Skin epidermis (tissue), 12 donors: ENCODE data around the gene MCHR2.

Experiments used
- H3K27ac ChIP-seq, 21 experiments: fragments of 200-600 bp; sonication (generic) in 11 of 21; one replicate each; pipeline ENCODE4 v1.5.0; 2020; ENCODE audit warnings: mild to moderate bottlenecking in 3 of 21, inconsistent platforms in 2 of 21, moderate library complexity in 2 of 21
- H3K4me3 ChIP-seq, 7 experiments: fragments of 200-600 bp; sonication (generic) in 2 of 7; one replicate each; pipeline ENCODE4 v1.5.0; 2020; ENCODE audit warnings: inconsistent platforms in 2 of 7, mild to moderate bottlenecking in 2 of 7, moderate library complexity in 1 of 7

The MCHR2 gene

GRCh38 chr6:99912657-99913056, 81.4 kb downstream of the MCHR2 start:
- Histone ChIP-seq H3K27ac (no peak overlapping the region), H3K4me3 (no peak overlapping the region)

DNA sequence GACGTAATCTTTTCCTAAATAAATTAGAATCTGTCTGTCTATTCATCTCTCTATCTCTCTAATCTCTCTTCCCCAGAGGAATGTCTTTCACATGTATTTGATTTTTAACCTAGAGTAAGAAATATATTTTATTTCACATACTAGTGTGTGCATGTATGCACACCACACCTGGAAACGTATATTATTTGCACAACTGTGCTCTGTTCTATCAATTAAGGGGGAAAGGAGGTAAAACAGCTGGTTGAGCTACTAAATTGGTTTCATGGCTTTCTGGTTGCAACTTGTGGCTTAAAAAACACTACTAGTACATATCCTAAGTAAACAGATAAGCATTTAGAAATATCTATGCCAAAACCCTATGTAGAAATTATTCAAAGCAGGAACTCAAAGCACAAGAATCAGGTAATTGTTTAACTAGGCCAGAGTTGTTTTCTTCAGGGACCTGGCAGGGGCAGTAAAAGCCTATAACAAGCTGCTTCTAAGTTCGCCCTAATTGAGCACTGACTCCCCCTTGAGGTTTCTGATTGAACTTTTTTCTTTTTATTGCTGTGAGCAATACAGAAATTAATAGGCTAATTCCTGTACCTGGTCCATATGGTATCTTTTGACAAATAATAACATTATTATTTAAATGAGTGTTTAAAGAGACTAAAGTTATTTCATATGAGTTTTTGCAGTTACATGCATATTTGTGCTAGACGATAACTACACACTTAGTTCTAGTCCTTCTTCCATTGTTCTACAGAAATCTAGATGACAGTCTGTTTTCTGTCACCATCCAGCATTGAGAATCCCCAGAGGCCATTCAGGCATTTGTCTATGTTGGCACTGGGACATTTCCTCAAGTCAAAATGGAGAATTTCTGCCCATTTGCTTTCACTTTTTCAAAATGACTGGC, 88.6 kb downstream of the MCHR2 start:
- no peak overlapping the region for H3K27ac ChIP-seq

DNA sequence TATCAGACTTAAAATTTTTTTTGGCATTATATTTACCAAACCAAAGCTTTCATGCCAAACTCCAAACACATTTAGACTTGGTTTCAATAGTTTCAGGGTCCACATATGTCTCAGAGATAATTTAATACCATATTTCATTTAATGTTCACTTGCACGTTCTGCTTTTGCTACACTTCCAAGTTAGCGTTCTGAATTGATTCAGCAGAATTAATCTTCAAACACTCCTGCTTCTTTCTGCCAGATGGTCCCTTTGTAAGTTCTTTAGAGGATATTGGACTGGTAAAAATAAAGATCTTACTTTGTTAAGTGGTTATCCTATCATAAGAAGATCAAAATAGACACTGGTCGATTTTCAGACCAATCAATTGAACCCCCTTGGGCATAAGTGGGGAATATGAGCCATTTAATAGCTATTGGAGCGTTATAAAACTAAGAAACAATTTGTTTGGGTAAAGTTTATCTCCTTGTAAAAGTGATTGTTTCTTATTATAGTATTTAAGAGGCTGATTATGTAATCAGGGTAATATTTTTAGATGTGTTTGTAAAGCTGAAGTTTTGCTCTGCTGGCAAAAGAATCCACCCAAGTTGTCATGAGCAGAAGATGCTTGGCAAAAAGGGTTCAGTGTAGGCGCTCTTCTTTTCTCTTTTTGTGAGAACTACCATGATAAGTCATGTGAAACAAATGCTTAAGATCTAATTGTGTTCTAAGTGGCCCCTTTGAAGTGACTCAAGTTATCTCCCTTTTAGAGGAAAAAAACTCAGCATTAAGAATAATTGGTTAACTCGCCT, 92.2 kb downstream of the MCHR2 start:
- H3K4me3 ChIP-seq, result no peak overlapping the region
- no peak overlapping the region for H3K27ac ChIP-seq

More for the DNA sequence above, 88.6 kb downstream of the MCHR2 start:
- no peak overlapping the region for H3K4me3 ChIP-seq

DNA sequence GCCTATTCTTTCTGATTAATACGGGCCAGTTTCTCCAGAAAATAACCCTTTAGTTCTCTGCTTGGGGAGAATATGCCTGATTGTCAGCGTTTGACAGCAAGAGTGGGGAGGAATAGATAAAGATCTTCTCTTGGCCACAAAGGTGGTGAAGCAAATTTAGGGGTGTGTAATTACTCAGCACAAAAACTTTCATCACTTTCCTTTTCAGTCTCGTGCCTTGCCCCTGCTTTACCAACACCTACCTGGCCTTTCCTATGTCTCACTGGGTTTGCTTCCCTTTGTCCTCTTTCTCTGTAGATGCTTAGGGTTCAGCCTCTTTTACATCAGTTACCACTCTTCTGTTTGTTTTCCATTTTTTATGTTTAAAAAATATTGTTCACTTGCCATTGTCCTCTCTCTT, 99.2 kb downstream of the MCHR2 start:
- Histone ChIP-seq H3K27ac (no peak overlapping the region), H3K4me3 (no peak overlapping the region)

- no peak overlapping the region for H3K27ac ChIP-seq
- no peak overlapping the region for H3K4me3 ChIP-seq
Measured at GRCh38 chr6:99887066-99887465, 107.0 kb downstream of the MCHR2 start.

- H3K4me3 ChIP-seq, result no peak overlapping the region
Measured at GRCh38 chr6:99885051-99885450, 109.0 kb downstream of the MCHR2 start.

GRCh38 chr6:99882128-99882702, 111.8 kb downstream of the MCHR2 start:
- H3K27ac ChIP-seq, result no peak overlapping the region
- H3K4me3 ChIP-seq, result no peak overlapping the region

More at GRCh38 chr6:99885051-99885450, 109.0 kb downstream of the MCHR2 start:
- no peak overlapping the region for H3K27ac ChIP-seq

DNA sequence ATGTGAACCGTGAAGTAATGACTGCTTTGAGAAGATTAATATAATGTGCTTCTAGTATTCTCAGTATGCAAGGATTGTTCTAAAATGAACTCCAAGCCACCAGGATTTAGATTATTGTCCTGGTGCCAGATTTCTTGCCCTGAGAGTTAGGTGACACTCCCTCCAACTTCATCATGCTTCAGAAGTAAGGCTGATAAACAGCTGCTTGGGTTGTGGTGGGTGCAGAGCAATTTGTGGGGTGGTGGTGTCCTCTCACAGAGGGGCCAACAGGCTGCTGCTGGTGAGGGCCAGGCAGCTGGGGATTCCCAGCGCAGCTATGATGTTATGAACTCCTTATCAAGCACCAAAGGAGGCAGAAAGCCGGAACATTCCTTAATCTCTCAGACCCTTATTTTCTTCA, 114.6 kb downstream of the MCHR2 start:
- no peak overlapping the region for H3K4me3 ChIP-seq
- H3K27ac ChIP-seq, result no peak overlapping the region

- Histone ChIP-seq H3K27ac (no peak overlapping the region), H3K4me3 (no peak overlapping the region)
Measured at GRCh38 chr6:99875068-99875467, 119.0 kb downstream of the MCHR2 start.

GRCh38 chr6:99873084-99873483, 120.9 kb downstream of the MCHR2 start:
- Histone ChIP-seq H3K4me3 (no peak overlapping the region), H3K27ac (no peak overlapping the region)

DNA sequence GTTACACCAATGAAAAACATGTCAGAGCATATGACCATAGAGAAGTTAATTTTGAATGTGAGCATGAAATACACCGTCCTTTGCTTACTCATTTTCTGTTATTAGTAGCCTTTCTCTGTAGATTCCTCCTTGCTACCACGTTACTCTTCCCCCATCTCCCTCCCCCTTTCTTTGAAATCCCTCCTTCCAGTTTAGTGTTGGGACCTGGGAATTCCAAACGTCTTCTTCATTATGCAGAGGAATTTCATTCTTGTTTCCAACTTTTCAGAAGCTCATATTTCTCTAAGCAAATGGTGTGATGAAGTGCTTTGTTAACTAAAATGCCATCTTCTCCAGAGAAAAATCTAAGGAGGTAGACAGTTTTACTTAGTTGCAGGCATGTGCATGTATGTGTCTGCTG, 122.4 kb downstream of the MCHR2 start:
- H3K27ac ChIP-seq, result no peak overlapping the region
- no peak overlapping the region for H3K4me3 ChIP-seq
